ENCODE measurements around the gene AGPAT2. TPM values are rescaled to one million over a fixed set of nuclear protein-coding genes. Genes with fewer than 3 reads are reported as not detected.
A peak's percentile ranks its signal among the peaks of the same experiment; 100 is the strongest.

AGPAT2 gene
- total RNA-seq, 1 donor from 2014 or later: 129 TPM

- H3K4me3 ChIP-seq: no peak overlapping the region
- intact Hi-C loops (cut with DNase I): no loop called here
- DNase-seq (ENCODE audit: low spot score in 2 of 2): no peak
- peaks cover 6% of the 10 kb centered on the region for H3K27me3 ChIP-seq
- H3K27ac ChIP-seq: no peak overlapping the region
- peaks cover 17 to 23% of the 10 kb centered on the region in 2 donors for H3K36me3 ChIP-seq
- TF ChIP-seq, protein P1, sequence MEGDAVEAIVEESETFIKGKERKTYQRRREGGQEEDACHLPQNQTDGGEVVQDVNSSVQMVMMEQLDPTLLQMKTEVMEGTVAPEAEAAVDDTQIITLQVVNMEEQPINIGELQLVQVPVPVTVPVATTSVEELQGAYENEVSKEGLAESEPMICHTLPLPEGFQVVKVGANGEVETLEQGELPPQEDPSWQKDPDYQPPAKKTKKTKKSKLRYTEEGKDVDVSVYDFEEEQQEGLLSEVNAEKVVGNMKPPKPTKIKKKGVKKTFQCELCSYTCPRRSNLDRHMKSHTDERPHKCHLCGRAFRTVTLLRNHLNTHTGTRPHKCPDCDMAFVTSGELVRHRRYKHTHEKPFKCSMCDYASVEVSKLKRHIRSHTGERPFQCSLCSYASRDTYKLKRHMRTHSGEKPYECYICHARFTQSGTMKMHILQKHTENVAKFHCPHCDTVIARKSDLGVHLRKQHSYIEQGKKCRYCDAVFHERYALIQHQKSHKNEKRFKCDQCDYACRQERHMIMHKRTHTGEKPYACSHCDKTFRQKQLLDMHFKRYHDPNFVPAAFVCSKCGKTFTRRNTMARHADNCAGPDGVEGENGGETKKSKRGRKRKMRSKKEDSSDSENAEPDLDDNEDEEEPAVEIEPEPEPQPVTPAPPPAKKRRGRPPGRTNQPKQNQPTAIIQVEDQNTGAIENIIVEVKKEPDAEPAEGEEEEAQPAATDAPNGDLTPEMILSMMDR (IDR thresholded peaks at IDR 0.05): no peak
- no peaks in the 10 kb centered on the region for H3K9me3 ChIP-seq
- H3K4me1 ChIP-seq: no peaks in the 10 kb centered on the region
Observed at GRCh38 chr9:136672431-136673087, 14.7 kb downstream of the AGPAT2 start.

DNA sequence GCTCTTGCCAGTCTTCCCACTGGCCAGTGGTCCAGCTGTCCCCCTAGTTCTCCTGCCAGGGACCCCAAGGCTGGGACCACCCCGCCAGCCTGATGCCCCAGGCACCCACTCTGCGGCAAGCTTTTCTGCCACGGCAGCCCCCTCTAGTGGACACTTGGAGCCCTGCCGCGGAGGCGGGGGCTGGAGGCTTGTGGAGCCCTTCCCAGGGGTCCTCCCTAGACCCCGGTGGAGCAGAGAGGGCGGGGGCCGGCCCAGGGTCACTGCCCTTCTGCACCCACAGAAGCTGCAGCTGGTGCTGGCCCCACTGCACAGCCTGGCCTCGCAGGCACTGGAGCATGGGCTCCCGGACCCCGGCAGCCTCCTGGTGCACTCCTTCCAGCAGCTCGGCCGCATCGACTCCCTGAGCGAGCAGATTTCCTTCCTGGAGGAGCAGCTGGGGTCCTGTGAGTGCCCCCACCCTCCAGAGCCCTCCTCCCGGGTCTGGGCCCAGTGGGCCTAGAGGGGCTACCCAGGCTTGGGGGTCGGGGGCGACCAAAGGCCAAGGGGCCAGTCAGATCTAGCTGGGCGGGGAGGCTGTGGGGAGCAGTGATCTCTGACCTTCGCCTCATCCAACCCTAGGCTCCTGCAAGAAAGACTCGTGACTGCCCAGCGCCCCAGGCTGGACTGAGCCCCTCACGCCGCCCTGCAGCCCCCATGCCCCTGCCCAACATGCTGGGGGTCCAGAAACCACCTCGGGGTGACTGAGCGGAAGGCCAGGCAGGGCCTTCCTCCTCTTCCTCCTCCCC, 15.4 kb downstream of the AGPAT2 start:
- no peak for DNase-seq (ENCODE audit: low spot score in 2 of 2)
- TF ChIP-seq, protein P1 (IDR thresholded peaks at IDR 0.05): peak; percentile 47 to 86 (median 75)
- intact Hi-C loops (cut with DNase I): no loop called here
- H3K4me3 ChIP-seq: no peak overlapping the region
- no peaks in the 10 kb centered on the region for H3K4me1 ChIP-seq
- no peak overlapping the region for H3K27ac ChIP-seq
- H3K27me3 ChIP-seq: peaks cover 8% of the 10 kb centered on the region
- peaks cover 17% of the 10 kb centered on the region in 2 donors for H3K36me3 ChIP-seq
- no peaks in the 10 kb centered on the region for H3K9me3 ChIP-seq

GRCh38 chr9:136671254-136671614, 16.0 kb downstream of the AGPAT2 start:
- Histone ChIP-seq H3K4me1 (peaks cover 0 to under 1% of the 10 kb centered on the region in 2 donors), H3K36me3 (peaks cover 11 to 16% of the 10 kb centered on the region in 2 donors), H3K4me3 (no peak overlapping the region), H3K27me3 (peaks cover 9% of the 10 kb centered on the region), H3K27ac (no peak overlapping the region), H3K9me3 (no peaks in the 10 kb centered on the region)
- TF ChIP-seq, protein P1 (IDR thresholded peaks at IDR 0.05): no peak
- no peak for DNase-seq (ENCODE audit: low spot score in 2 of 2)
- intact Hi-C loops (cut with DNase I): no loop called here

GRCh38 chr9:136670576-136671253, 16.5 kb downstream of the AGPAT2 start:
- no peak for DNase-seq (ENCODE audit: low spot score in 2 of 2)
- peaks cover 10 to 12% of the 10 kb centered on the region in 2 donors for H3K36me3 ChIP-seq
- TF ChIP-seq, protein P1 (IDR thresholded peaks at IDR 0.05): no peak
- H3K4me1 ChIP-seq: peaks cover 0 to 2% of the 10 kb centered on the region in 2 donors
- no peak overlapping the region for H3K4me3 ChIP-seq
- H3K27me3 ChIP-seq: peaks cover 9% of the 10 kb centered on the region
- no peaks in the 10 kb centered on the region for H3K9me3 ChIP-seq
- H3K27ac ChIP-seq: no peak overlapping the region
- intact Hi-C loops (cut with DNase I): no loop called here

DNA sequence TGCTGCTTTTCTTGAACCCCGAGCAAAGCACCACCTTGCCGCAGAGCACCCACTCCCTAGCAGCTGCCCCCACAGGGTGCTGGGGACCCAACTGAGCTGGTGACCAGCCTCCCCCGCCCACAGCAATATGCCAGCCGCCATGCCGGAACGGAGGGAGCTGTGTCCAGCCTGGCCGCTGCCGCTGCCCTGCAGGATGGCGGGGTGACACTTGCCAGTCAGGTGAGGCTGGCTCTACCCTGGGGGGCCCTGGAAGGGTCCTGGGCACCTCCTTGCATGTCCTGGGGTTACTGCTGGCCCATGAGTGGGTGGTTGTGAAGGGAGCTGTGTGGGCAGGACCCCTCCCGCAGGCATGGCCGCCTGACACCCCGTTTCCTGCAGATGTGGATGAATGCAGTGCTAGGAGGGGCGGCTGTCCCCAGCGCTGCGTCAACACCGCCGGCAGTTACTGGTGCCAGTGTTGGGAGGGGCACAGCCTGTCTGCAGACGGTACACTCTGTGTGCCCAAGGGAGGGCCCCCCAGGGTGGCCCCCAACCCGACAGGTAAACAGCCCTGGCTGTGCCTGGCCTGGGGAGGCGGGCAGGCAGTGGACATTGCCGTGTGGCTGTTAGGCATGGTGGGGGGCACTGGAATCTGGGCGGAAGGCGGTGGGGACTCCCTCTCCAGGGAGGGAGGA, 17.3 kb downstream of the AGPAT2 start:
- Histone ChIP-seq H3K27me3 (peaks cover 13% of the 10 kb centered on the region), H3K4me3 (no peak overlapping the region), H3K36me3 (peaks cover 10 to 12% of the 10 kb centered on the region in 2 donors), H3K4me1 (peaks cover 3 to 5% of the 10 kb centered on the region in 2 donors), H3K9me3 (no peaks in the 10 kb centered on the region), H3K27ac (no peak overlapping the region)
- DNase-seq (ENCODE audit: low spot score in 2 of 2): no peak
- intact Hi-C loops (cut with DNase I): no loop called here
- TF ChIP-seq, protein P1 (IDR thresholded peaks at IDR 0.05): no peak

All from ascending aorta (tissue), 2 donors.